Thyroid gland (tissue), 4 donors: ENCODE results near the gene RNF14. TPM values are rescaled to one million over a fixed set of nuclear protein-coding genes. Genes with fewer than 3 reads are reported as not detected.

Experiments used
- DNase-seq, 2 donors: peaks; one replicate each; pipeline ENCODE4 v3.0.0-alpha.2; 2019
- H3K27ac ChIP-seq, 3 donors: fragments of 200-600 bp; sonication (generic); 1 replicate in 2 of 3; 2 replicates in 1 of 3; pipeline ENCODE4 v1.5.1; 2016 to 2019; ENCODE audit warnings: mild to moderate bottlenecking in 1 of 3, moderate library complexity in 1 of 3
- H3K27me3 ChIP-seq: fragments of 200-600 bp; sonication (generic); one replicate; pipeline ENCODE4 v1.5.1; 2019
- H3K36me3 ChIP-seq, 2 donors: fragments of 200-600 bp; sonication (generic); one replicate each; pipeline ENCODE4 v1.5.1; 2016 to 2019
- H3K4me1 ChIP-seq, 2 donors: fragments of 200-600 bp; sonication (generic); one replicate each; pipeline ENCODE4 v1.5.1; 2017 to 2019
- H3K4me3 ChIP-seq, 3 donors: fragments of 200-600 bp; sonication (generic); replicated peaks in 1 of 3; 1 replicate in 2 of 3; 2 replicates in 1 of 3; pipeline ENCODE4 v1.5.1; 2016; ENCODE audit warnings: mild to moderate bottlenecking in 1 of 3
- H3K9me3 ChIP-seq: fragments of 200-600 bp; sonication (generic); one replicate; pipeline ENCODE4 v1.5.1; 2017
- POLR2A ChIP-seq, 2 donors: fragments of 450-650 bp; IDR thresholded peaks; one replicate each; pipeline ENCODE4 v1.6.1; 2017; ENCODE audit warnings: antibody characterized with exemption in 2 of 2, mild to moderate bottlenecking in 2 of 2, moderate library complexity in 1 of 2
- WGBS, 2 donors: methylation state at CpG; one replicate each; pipeline ENCODE4 v1.1.5; 2017; 5-methylcytosine and 5-hydroxymethylcytosine counted together
- intact Hi-C: fragments of 100-400 bp; cut with DNase I; formaldehyde crosslinking; loops from one replicate; pipeline ENCODE4 v1.15.1; 2023
- total RNA-seq, 4 donors: library from RNA; depleted of rRNA; stranded (reverse); fragments of >200 nt; gene quantifications; one replicate each; pipeline ENCODE4 v1.2.3, GENCODE V29; 2016
- TF ChIP-seq, protein P1 (sequence below), 6 experiments: fragments of 200-600 bp in 3 of 6; fragments of 450-650 bp in 3 of 6; sonication (generic) in 3 of 6; IDR thresholded peaks; one replicate each; pipeline ENCODE4 v1.5.1; 2016 to 2019; ENCODE audit warnings: antibody characterized with exemption in 6 of 6, mild to moderate bottlenecking in 2 of 6, inconsistent platforms in 1 of 6, moderate library complexity in 1 of 6

The RNF14 gene
- total RNA-seq, 4 donors from 2014 or later: 52.5 to 69.7 (median 61.7) TPM

DNA sequence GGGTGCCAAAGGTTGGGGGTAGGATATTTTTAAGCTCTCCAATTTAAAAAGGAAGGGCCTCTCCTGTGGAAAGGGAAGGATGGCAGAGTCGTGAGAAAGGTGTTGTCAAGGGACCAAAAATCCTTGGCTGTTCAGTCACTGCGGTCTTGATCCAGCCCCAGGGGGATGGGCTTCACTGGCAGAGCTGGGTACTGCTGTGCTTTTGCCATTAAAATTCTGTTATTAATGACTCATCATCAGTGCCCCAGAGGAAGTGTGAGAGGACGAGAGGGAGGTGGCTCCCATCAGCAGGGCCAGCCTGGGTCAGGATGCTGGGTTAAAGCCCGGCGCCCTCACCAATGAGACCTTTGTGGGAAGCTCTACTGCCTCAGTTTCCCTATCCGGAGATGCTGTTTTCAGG is 27.6 kb upstream of the RNF14 start:
- DNase-seq: no peak
- WGBS, 2 donors: 59 to 67% methylated on average over 6 of the region's 6 CpGs
- Histone ChIP-seq H3K4me3 (no peak overlapping the region), H3K27ac (peak overlapping the region in 1 of 3 donors; percentile 28), H3K27me3 (no peaks in the 10 kb centered on the region), H3K9me3 (no peaks in the 10 kb centered on the region), H3K4me1 (peaks cover 0 to 18% of the 10 kb centered on the region in 2 donors), H3K36me3 (peaks cover 20 to 31% of the 10 kb centered on the region in 2 donors)
- TF ChIP-seq POLR2A (IDR thresholded peaks at IDR 0.05): no peak
- TF ChIP-seq, protein P1, sequence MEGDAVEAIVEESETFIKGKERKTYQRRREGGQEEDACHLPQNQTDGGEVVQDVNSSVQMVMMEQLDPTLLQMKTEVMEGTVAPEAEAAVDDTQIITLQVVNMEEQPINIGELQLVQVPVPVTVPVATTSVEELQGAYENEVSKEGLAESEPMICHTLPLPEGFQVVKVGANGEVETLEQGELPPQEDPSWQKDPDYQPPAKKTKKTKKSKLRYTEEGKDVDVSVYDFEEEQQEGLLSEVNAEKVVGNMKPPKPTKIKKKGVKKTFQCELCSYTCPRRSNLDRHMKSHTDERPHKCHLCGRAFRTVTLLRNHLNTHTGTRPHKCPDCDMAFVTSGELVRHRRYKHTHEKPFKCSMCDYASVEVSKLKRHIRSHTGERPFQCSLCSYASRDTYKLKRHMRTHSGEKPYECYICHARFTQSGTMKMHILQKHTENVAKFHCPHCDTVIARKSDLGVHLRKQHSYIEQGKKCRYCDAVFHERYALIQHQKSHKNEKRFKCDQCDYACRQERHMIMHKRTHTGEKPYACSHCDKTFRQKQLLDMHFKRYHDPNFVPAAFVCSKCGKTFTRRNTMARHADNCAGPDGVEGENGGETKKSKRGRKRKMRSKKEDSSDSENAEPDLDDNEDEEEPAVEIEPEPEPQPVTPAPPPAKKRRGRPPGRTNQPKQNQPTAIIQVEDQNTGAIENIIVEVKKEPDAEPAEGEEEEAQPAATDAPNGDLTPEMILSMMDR (IDR thresholded peaks at IDR 0.05): no peak
- intact Hi-C loops: no loop called here

- 80 to 83% methylated on average over 6 of the region's 6 CpGs for WGBS, 2 donors
- TF ChIP-seq POLR2A (IDR thresholded peaks at IDR 0.05): no peak
- TF ChIP-seq, protein P1 (IDR thresholded peaks at IDR 0.05): no peak
- H3K36me3 ChIP-seq: peaks cover 20 to 27% of the 10 kb centered on the region in 2 donors
These were observed 27.1 kb upstream of the RNF14 start for GRCh38 chr5:141941779-141942178.

GRCh38 chr5:141942185-141942857 is 26.6 kb upstream of the RNF14 start:
- Histone ChIP-seq H3K27me3 (no peaks in the 10 kb centered on the region), H3K9me3 (no peaks in the 10 kb centered on the region), H3K4me3 (no peak overlapping the region), H3K27ac (peak overlapping the region in 1 of 3 donors; percentile 23), H3K4me1 (peaks cover 0 to 18% of the 10 kb centered on the region in 2 donors), H3K36me3 (peaks cover 20 to 21% of the 10 kb centered on the region in 2 donors)
- DNase-seq: no peak
- intact Hi-C loops: no loop called here
- TF ChIP-seq, protein P1 (IDR thresholded peaks at IDR 0.05): no peak
- TF ChIP-seq POLR2A (IDR thresholded peaks at IDR 0.05): no peak
- 77 to 84% methylated on average over 8 to 9 of the region's 9 CpGs for WGBS, 2 donors

More at GRCh38 chr5:141941779-141942178, 27.1 kb upstream of the RNF14 start:
- intact Hi-C loops: no loop called here
- H3K9me3 ChIP-seq: no peaks in the 10 kb centered on the region
- DNase-seq: no peak
- no peaks in the 10 kb centered on the region for H3K27me3 ChIP-seq
- peak overlapping the region in 1 of 3 donors; percentile 23 for H3K27ac ChIP-seq
- no peak overlapping the region for H3K4me3 ChIP-seq
- peaks cover 0 to 18% of the 10 kb centered on the region in 2 donors for H3K4me1 ChIP-seq

- H3K27ac ChIP-seq: no peak overlapping the region
- no peak overlapping the region for H3K4me3 ChIP-seq
- no peaks in the 10 kb centered on the region for H3K9me3 ChIP-seq
- TF ChIP-seq, protein P1 (IDR thresholded peaks at IDR 0.05): no peak
- no peak for TF ChIP-seq POLR2A (IDR thresholded peaks at IDR 0.05)
- peaks cover 0 to 18% of the 10 kb centered on the region in 2 donors for H3K4me1 ChIP-seq
- intact Hi-C loops: no loop called here
- DNase-seq: no peak
- H3K36me3 ChIP-seq: peaks cover 8% of the 10 kb centered on the region in 2 donors
- WGBS, 2 donors: 74 to 77% methylated on average over 9 of the region's 9 CpGs
- H3K27me3 ChIP-seq: no peaks in the 10 kb centered on the region
These were observed 24.8 kb upstream of the RNF14 start for GRCh38 chr5:141944076-141944475.

- TF ChIP-seq, protein P1 (IDR thresholded peaks at IDR 0.05): no peak
- no peak for TF ChIP-seq POLR2A (IDR thresholded peaks at IDR 0.05)
- Histone ChIP-seq H3K4me1 (peaks cover 0 to 18% of the 10 kb centered on the region in 2 donors), H3K27me3 (no peaks in the 10 kb centered on the region), H3K4me3 (no peak overlapping the region), H3K36me3 (no peaks in the 10 kb centered on the region), H3K9me3 (no peaks in the 10 kb centered on the region), H3K27ac (peak overlapping the region in 1 of 3 donors; percentile 26)
- DNase-seq: no peak
- intact Hi-C loops: no loop called here
- WGBS, 2 donors: 16 to 30% methylated on average over 20 to 22 of the region's 25 CpGs
These were observed 23.3 kb upstream of the RNF14 start for GRCh38 chr5:141945511-141946051.
